DOHH2 (cell line): ENCODE results near the gene SLC12A3.
A peak's percentile ranks its signal among the peaks of the same experiment; 100 is the strongest.
"Not testable (repeated sequence)": the region's sequence is repeated elsewhere in the genome, so short reads cannot be mapped to it uniquely, and the experiment has no call there.

Experiments used
- H3F3A ChIP-seq: fragments of 200-600 bp; sonication (generic), shearing (Covaris generic); 2 replicates; pipeline ENCODE4 v1.6.0; 2016; ENCODE audit warnings: antibody characterized with exemption, mild to moderate bottlenecking; ENCODE audit not compliant: control insufficient read depth, insufficient read depth
- H3K27ac ChIP-seq: fragments of 200-600 bp; sonication (generic); 2 replicates; pipeline ENCODE4 v1.5.1; 2014; ENCODE audit warnings: low read depth, mild to moderate bottlenecking, low read length, moderate library complexity
- H3K27me3 ChIP-seq: fragments of 200-600 bp; sonication (generic); 2 replicates; pipeline ENCODE4 v1.6.1; 2014; ENCODE audit warnings: mild to moderate bottlenecking, low read length, mixed read lengths; ENCODE audit not compliant: control insufficient read depth
- H3K36me3 ChIP-seq: fragments of 200-600 bp; sonication (generic); 2 replicates; pipeline ENCODE4 v1.6.1; 2014; ENCODE audit warnings: mild to moderate bottlenecking, low read length, moderate library complexity, mixed read lengths; ENCODE audit not compliant: control insufficient read depth
- H3K4me1 ChIP-seq: fragments of 200-600 bp; sonication (generic); 2 replicates; pipeline ENCODE4 v1.6.1; 2014; ENCODE audit warnings: mild to moderate bottlenecking, low read length, mixed read lengths; ENCODE audit not compliant: control insufficient read depth
- H3K4me2 ChIP-seq: fragments of 200-600 bp; sonication (generic); 2 replicates; pipeline ENCODE4 v1.6.0; 2014; ENCODE audit warnings: mild to moderate bottlenecking, low read length, moderate library complexity
- H3K4me3 ChIP-seq: fragments of 200-600 bp; sonication (generic); 2 replicates; pipeline ENCODE4 v1.5.1; 2014; ENCODE audit warnings: mild to moderate bottlenecking, low read length, mixed read lengths
- H3K79me2 ChIP-seq: fragments of 200-600 bp; sonication (generic); 2 replicates; pipeline ENCODE4 v1.6.1; 2014; ENCODE audit warnings: mild to moderate bottlenecking, low read length, mixed read lengths; ENCODE audit not compliant: control insufficient read depth
- H3K9me2 ChIP-seq: fragments of 200-600 bp; sonication (generic); replicated peaks from 2 replicates; pipeline ENCODE4 v1.6.1; 2014; ENCODE audit warnings: mild to moderate bottlenecking, low read length, mixed read lengths; ENCODE audit not compliant: control insufficient read depth
- H3K9me3 ChIP-seq: fragments of 200-600 bp; sonication (generic); 2 replicates; pipeline ENCODE4 v1.6.1; 2014; ENCODE audit warnings: antibody characterized with exemption, low read length, mixed read lengths; ENCODE audit not compliant: control insufficient read depth, insufficient read depth
- H4K20me1 ChIP-seq: fragments of 200-600 bp; sonication (generic); 2 replicates; pipeline ENCODE4 v1.6.0; 2014; ENCODE audit warnings: low read depth, mild to moderate bottlenecking, antibody characterized with exemption, low read length, moderate library complexity; ENCODE audit not compliant: control insufficient read depth, insufficient read depth
- EZH2phosphoT487 ChIP-seq: fragments of 200-600 bp; sonication (generic); IDR thresholded peaks from 2 replicates; pipeline ENCODE4 v1.6.1; 2017; ENCODE audit warnings: borderline replicate concordance, mild to moderate bottlenecking, antibody characterized with exemption, low read length, moderate library complexity, mixed read lengths
- TF ChIP-seq, protein P1 (sequence below): fragments of 200-600 bp; sonication (generic); IDR thresholded peaks from one replicate; pipeline ENCODE4 v1.5.1; 2014; ENCODE audit warnings: antibody characterized with exemption, mild to moderate bottlenecking, low read depth, low read length; ENCODE audit not compliant: poor library complexity, severe bottlenecking

Gene SLC12A3

DNA sequence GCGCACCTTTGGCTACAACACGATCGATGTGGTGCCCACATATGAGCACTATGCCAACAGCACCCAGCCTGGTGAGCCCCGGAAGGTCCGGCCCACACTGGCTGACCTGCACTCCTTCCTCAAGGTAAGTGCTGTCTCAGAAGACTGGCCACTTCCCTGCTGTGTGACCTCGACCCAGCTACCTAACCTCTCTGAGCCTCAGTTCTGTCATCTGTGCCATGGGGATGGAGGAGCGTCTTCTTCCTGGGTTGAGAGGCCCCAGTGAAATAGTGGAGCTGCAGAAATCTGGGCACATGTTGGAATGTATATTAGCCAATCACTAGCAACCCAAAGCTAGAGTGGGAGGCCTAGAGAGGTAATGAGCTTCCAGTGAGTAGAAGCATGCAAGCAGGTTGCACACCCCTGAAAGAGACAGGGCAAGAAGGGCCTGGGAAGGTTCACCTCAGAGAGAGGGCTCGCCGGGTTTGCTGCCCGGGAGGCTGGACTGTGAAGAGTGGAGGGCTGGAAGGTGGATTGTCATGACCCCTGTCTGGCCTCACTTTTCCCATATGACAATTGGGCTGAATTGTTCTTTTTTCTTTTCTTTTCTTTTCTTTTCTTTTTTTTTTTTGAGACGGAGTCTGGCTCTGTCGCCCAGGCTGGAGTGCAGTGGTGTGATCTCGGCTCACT, 521 bp downstream of the SLC12A3 start:
- H3K9me2 ChIP-seq, result no peaks in the 10 kb centered on the region
- H3K9me3 ChIP-seq, result no peaks in the 10 kb centered on the region
- H3K79me2 ChIP-seq, result no peaks in the 10 kb centered on the region
- no peak for TF ChIP-seq EZH2phosphoT487
- TF ChIP-seq, protein P1, sequence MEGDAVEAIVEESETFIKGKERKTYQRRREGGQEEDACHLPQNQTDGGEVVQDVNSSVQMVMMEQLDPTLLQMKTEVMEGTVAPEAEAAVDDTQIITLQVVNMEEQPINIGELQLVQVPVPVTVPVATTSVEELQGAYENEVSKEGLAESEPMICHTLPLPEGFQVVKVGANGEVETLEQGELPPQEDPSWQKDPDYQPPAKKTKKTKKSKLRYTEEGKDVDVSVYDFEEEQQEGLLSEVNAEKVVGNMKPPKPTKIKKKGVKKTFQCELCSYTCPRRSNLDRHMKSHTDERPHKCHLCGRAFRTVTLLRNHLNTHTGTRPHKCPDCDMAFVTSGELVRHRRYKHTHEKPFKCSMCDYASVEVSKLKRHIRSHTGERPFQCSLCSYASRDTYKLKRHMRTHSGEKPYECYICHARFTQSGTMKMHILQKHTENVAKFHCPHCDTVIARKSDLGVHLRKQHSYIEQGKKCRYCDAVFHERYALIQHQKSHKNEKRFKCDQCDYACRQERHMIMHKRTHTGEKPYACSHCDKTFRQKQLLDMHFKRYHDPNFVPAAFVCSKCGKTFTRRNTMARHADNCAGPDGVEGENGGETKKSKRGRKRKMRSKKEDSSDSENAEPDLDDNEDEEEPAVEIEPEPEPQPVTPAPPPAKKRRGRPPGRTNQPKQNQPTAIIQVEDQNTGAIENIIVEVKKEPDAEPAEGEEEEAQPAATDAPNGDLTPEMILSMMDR, result no peak
- H3K27me3 ChIP-seq, result no peaks in the 10 kb centered on the region
- no peak overlapping the region for H3K27ac ChIP-seq
- H4K20me1 ChIP-seq, result no peaks in the 10 kb centered on the region
- no peak overlapping the region for H3K4me2 ChIP-seq
- H3K36me3 ChIP-seq, result no peaks in the 10 kb centered on the region
- H3K4me3 ChIP-seq, result no peak overlapping the region
- peaks cover 5% of the 10 kb centered on the region; the same call in 1 of the 2 replicates for H3F3A ChIP-seq
- H3K4me1 ChIP-seq, result peaks cover 29% of the 10 kb centered on the region

DNA sequence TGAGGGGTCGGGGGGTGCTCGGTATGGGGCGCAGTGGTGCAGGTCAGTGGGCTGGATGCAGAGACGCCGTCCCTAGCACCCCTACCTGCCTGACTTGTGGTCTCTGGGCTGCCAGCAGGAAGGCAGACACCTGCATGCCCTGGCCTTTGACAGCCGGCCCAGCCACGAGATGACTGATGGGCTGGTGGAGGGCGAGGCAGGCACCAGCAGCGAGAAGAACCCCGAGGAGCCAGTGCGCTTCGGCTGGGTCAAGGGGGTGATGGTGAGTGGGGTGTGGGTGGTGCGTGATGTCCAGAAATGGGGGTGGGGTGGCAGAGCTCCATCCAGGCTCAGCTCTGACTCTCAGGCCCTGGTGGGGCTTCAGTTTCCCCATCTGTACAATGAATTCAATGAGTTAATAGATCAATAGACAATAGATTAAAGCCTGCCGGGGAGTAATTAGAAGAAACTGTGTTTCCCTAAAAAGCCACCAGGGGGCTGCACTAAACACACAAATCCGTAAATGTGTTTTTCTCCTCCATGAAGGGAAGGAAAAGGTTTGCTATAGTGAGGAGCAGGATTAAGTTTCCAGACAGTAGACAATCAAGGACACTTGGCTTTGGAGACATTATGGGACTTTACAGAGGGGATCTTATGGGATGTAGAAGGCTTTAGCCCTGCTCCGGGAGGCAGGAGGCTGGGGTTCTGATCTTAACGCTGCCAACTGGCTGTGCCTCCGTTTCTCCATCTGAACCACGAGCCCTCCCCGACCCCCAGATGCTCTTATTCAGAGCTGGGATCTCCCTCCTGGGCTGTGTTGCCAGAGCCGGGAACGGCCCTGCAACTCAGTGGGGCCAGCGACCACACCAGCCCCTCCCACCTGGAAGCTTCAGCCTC, 2.2 kb downstream of the SLC12A3 start:
- Histone ChIP-seq H3K4me2 (no peak overlapping the region), H3F3A (no peaks in the 10 kb centered on the region), H3K36me3 (no peaks in the 10 kb centered on the region), H3K79me2 (no peaks in the 10 kb centered on the region), H3K27me3 (no peaks in the 10 kb centered on the region), H3K27ac (no peak overlapping the region), H3K9me2 (no peaks in the 10 kb centered on the region), H3K4me1 (peaks cover 18% of the 10 kb centered on the region), H3K9me3 (no peaks in the 10 kb centered on the region), H3K4me3 (no peak overlapping the region), H4K20me1 (no peaks in the 10 kb centered on the region)
- TF ChIP-seq EZH2phosphoT487, result no peak
- TF ChIP-seq, protein P1, result peak; percentile 84

DNA sequence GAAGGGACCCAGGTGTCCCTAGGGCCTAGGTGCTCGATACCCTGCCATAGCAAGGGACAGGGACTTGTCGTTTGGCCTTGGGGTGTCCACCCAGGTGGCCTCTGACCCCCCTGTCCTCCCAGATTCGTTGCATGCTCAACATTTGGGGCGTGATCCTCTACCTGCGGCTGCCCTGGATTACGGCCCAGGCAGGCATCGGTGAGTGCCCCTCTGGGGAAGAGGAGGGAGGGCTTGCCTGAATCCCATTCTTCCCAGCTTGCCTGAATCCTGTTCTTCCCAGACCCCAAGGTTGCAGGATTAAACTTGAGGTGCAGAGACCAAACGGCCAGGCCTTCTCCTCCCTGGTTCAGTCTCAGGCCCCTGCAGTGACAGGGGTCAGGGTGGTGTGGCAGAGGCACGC, 3.2 kb downstream of the SLC12A3 start:
- Histone ChIP-seq H3K4me3 (no peak overlapping the region), H3K27me3 (no peaks in the 10 kb centered on the region), H3K9me2 (no peaks in the 10 kb centered on the region), H3K36me3 (no peaks in the 10 kb centered on the region), H3K4me2 (no peak overlapping the region), H3K9me3 (no peaks in the 10 kb centered on the region), H3K27ac (no peak overlapping the region), H3F3A (no peaks in the 10 kb centered on the region), H3K4me1 (peaks cover 18% of the 10 kb centered on the region), H4K20me1 (no peaks in the 10 kb centered on the region), H3K79me2 (no peaks in the 10 kb centered on the region)
- TF ChIP-seq EZH2phosphoT487, result no peak
- TF ChIP-seq, protein P1, result no peak

DNA sequence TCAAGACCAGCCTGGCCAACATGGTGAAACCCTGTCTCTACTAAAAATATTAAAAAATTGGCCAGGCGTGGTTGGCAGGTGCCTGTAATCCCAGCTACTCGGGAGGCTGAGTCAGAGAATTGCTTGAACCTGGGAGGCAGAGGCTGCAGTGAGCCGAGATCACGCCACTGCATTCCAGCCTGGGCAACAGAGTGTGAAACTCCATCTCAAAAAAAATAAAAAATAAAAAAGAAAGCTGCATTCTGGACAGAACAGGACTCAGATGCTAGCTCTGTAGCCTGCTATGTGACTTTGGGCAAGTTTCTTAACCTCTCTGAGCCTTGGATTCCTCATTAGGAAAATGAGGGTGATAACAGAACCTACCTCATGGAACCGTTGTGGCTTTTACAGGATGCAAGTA, 3.8 kb downstream of the SLC12A3 start:
- not testable (repeated sequence) for H3K27me3 ChIP-seq, H3K9me2 ChIP-seq, H3K9me3 ChIP-seq, H3F3A ChIP-seq, H3K4me2 ChIP-seq, H3K27ac ChIP-seq, H4K20me1 ChIP-seq, H3K36me3 ChIP-seq, H3K4me3 ChIP-seq, H3K79me2 ChIP-seq
- H3K4me1 ChIP-seq, result peaks cover 18% of the 10 kb centered on the region
